Esophagus squamous epithelium (tissue), 5 donors: ENCODE data around the gene DPM3. TPM values are rescaled to one million over a fixed set of nuclear protein-coding genes. Genes with fewer than 3 reads are reported as not detected.
A peak's percentile ranks its signal among the peaks of the same experiment; 100 is the strongest.

Experiments
- DNase-seq: peaks from one replicate; lab custom pipeline; 2025; lab: John Stamatoyannopoulos, UW
- H3K27ac ChIP-seq, 4 donors: fragments of 200-600 bp; sonication (generic); one replicate each; pipeline ENCODE4 v1.5.1; 2016 to 2019; ENCODE audit warnings: mild to moderate bottlenecking in 1 of 4
- H3K27me3 ChIP-seq, 4 donors: fragments of 200-600 bp; sonication (generic); 1 replicate in 3 of 4; 2 replicates in 1 of 4; pipeline versions ENCODE4 v1.5.1 to v1.6.0; 2017 to 2021; ENCODE audit warnings: antibody characterized with exemption in 1 of 4
- H3K36me3 ChIP-seq, 3 donors: fragments of 200-600 bp; sonication (generic); one replicate each; pipeline ENCODE4 v1.5.1; 2016 to 2019
- H3K4me1 ChIP-seq, 3 donors: fragments of 200-600 bp; sonication (generic); one replicate each; pipeline ENCODE4 v1.5.1; 2017 to 2019
- H3K4me3 ChIP-seq, 4 donors: fragments of 200-600 bp; sonication (generic); 1 replicate in 3 of 4; 2 replicates in 1 of 4; pipeline ENCODE4 v1.5.1; 2016 to 2019; ENCODE audit warnings: mild to moderate bottlenecking in 2 of 4, moderate library complexity in 1 of 4
- H3K9me3 ChIP-seq, 3 donors: fragments of 200-600 bp; sonication (generic); one replicate each; pipeline ENCODE4 v1.5.1; 2016 to 2019
- POLR2A ChIP-seq, 4 donors: fragments of 450-650 bp; IDR thresholded peaks; one replicate each; pipeline ENCODE4 v1.6.1; 2017; ENCODE audit warnings: antibody characterized with exemption in 4 of 4, mild to moderate bottlenecking in 4 of 4, moderate library complexity in 3 of 4
- WGBS, 2 donors: methylation state at CpG; one replicate each; pipeline ENCODE4 v1.1.5; 2018; 5-methylcytosine and 5-hydroxymethylcytosine counted together
- intact Hi-C: fragments of 100-400 bp; cut with DNase I; formaldehyde crosslinking; loops from one replicate; pipeline ENCODE4 v1.15.0; 2022
- total RNA-seq, 4 donors: library from RNA; depleted of rRNA; stranded (reverse); fragments of >200 nt; gene quantifications; one replicate each; pipeline ENCODE4 v1.1.0, GENCODE V29; 2016
- TF ChIP-seq, protein P1 (sequence below), 6 experiments: fragments of 450-650 bp in 4 of 6; fragments of 200-600 bp in 2 of 6; sonication (generic) in 2 of 6; IDR thresholded peaks; one replicate each; pipeline ENCODE4 v1.5.1; 2016 to 2019; ENCODE audit warnings: antibody characterized with exemption in 6 of 6, mild to moderate bottlenecking in 4 of 6, moderate library complexity in 4 of 6
- donor health status: DM: yes; HTN: yes; CAD: no.

Gene DPM3
- total RNA-seq, 4 donors from 2014 or later = 33.1 to 67.7 (median 45.4) TPM

DNA sequence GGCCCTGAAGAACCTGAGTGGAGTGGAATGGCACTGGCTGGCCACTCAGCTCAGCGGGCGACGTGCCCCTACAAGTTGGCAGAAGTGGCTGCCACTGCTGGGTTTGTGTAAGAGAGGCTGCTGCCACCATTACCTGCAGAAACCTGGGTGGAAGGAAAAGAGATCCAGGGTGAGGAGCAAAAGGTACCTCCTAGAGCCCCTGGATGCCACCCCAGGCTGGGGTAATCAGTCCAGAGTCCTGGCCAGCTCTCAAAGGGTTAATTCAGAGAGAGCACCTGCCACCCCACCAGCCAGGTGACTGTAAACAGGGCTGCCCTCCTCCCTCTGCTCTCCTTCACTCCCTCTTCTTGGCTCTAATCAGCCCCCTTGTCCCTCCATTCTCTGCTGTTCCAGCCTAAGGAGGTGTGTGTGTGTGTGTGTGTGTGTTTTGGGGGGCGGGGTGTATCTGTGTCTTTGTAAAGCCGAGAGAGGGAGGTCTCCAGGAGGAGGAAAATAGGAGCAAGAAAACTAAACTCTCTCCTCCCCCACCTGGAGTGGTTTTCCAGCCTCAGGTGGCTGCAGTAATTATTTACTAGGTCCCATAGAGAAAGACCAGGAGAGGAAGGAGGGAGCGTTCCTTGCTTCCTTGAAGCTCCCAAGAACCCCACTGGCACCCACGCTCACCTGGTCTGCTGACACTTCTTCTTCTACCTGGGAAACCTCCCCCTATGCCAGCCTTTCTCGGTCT lies 45.9 kb upstream of the DPM3 start:
- no peaks in the 10 kb centered on the region for H3K36me3 ChIP-seq
- peak overlapping the region in 1 of 4 donors; percentile 9 for H3K4me3 ChIP-seq
- H3K4me1 ChIP-seq = peaks cover 0 to 37% (median 14%) of the 10 kb centered on the region in 3 donors
- 7 to 68% methylated on average over 3 to 4 of the region's 8 CpGs for WGBS, 2 donors
- H3K27me3 ChIP-seq = no peaks in the 10 kb centered on the region
- intact Hi-C loops = no loop called here
- no peak for DNase-seq
- H3K27ac ChIP-seq = peak overlapping the region in 2 of 4 donors; percentile 32 to 73
- H3K9me3 ChIP-seq = no peaks in the 10 kb centered on the region
- TF ChIP-seq POLR2A (IDR thresholded peaks at IDR 0.05) = no peak
- TF ChIP-seq, protein P1, sequence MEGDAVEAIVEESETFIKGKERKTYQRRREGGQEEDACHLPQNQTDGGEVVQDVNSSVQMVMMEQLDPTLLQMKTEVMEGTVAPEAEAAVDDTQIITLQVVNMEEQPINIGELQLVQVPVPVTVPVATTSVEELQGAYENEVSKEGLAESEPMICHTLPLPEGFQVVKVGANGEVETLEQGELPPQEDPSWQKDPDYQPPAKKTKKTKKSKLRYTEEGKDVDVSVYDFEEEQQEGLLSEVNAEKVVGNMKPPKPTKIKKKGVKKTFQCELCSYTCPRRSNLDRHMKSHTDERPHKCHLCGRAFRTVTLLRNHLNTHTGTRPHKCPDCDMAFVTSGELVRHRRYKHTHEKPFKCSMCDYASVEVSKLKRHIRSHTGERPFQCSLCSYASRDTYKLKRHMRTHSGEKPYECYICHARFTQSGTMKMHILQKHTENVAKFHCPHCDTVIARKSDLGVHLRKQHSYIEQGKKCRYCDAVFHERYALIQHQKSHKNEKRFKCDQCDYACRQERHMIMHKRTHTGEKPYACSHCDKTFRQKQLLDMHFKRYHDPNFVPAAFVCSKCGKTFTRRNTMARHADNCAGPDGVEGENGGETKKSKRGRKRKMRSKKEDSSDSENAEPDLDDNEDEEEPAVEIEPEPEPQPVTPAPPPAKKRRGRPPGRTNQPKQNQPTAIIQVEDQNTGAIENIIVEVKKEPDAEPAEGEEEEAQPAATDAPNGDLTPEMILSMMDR (IDR thresholded peaks at IDR 0.05) = no peak

DNA sequence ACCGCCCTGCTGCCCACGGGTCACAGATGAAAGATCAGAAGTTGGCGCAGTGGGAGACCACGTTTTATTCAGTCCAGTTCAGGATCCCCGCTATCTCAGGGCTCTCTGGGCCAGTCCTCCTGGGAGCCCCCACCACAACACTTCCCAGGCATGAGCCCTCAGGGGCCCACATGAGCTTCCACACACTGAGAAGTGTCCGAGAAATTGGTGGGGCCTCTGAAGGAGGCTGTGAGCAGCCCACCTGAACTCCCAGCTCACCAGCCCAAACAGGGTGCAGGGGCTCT lies 45.4 kb upstream of the DPM3 start:
- no peak for TF ChIP-seq POLR2A (IDR thresholded peaks at IDR 0.05)
- TF ChIP-seq, protein P1 (IDR thresholded peaks at IDR 0.05) = no peak
- H3K27me3 ChIP-seq = no peaks in the 10 kb centered on the region
- no peaks in the 10 kb centered on the region for H3K36me3 ChIP-seq
- H3K9me3 ChIP-seq = no peaks in the 10 kb centered on the region
- peak overlapping the region in 2 of 4 donors; percentile 64 to 73 for H3K27ac ChIP-seq
- WGBS, 2 donors = 51 to 92% methylated on average over 2 to 4 of the region's 6 CpGs
- DNase-seq = no peak
- peaks cover 0 to 42% (median 14%) of the 10 kb centered on the region in 3 donors for H3K4me1 ChIP-seq
- intact Hi-C loops = no loop called here
- H3K4me3 ChIP-seq = no peak overlapping the region

DNA sequence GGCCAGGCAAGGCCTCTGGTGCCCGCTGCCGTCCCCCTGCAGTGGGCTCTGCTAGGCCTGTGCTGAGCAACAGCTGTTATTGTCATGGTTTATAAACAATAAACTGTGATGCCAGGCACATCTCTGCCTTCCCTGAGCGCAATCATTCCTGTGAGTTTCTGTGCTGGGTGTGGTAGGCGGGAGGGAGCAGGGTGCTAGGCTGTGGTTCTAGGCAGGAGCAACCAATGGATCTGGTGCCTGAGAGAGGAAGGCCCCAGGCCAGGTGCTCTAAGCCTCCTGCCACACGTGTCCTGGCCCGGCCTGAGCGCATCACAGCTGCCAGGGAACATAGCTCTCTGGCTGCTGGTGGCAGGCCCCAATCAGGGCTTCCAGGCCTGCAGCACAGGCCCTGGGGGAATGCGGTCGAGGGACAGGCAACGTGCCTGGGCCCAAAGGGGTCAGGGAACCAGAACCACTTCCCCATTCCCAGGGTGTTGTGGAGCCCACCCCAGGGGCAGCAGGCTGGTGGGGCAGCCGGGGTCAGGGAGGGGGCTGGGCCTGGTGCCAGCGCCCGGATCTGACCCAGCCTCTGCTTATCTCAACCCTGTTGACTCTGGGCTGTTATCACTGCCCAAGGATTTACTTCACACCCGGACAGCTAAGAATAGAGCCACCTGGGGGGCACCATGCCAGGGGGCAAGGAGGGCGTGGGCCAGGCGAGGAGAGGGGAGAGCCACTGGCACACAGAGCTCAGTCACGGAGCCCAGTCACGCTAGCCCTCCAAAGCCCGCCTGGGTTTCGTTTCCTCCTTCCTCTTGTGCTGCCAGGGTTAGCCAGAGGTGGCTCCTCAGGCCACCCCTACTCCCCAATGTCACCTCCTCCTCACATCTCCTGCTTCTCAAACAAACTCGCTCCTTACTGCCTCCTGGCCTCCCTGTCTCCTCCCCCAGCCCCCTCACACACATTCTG lies 44.8 kb upstream of the DPM3 start:
- intact Hi-C loops = no loop called here
- Histone ChIP-seq H3K36me3 (no peaks in the 10 kb centered on the region), H3K9me3 (no peaks in the 10 kb centered on the region), H3K4me1 (peaks cover 0 to 43% (median 14%) of the 10 kb centered on the region in 3 donors), H3K4me3 (no peak overlapping the region), H3K27me3 (no peaks in the 10 kb centered on the region), H3K27ac (peak overlapping the region in 3 of 4 donors; percentile 17 to 73 (median 64))
- WGBS, 2 donors = 51 to 64% methylated on average over 7 to 8 of the region's 21 CpGs
- no peak for TF ChIP-seq POLR2A (IDR thresholded peaks at IDR 0.05)
- TF ChIP-seq, protein P1 (IDR thresholded peaks at IDR 0.05) = no peak
- DNase-seq = no peak

DNA sequence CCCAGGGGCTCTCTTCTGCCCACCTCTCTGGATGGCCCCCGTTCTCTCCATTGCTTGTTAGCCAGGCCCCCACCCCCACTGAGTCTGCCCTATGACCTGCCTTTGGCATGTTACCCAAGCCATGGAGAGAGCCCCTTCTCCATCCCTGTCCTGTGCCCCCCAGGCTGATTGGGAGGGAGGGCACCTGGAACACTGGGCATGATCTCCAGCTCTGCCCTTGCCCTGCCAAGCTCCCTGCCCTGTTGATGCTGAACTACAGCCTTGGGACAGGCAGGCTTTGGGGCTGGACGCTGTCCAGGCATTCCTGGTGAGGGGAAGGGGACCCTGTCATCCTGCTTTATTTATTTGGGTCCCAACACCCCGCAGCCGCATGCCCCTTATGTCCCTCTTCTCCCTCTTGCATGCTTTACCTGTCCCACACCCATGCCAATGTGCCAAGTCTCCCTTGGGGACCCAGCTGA lies 44.0 kb upstream of the DPM3 start:
- DNase-seq = no peak
- no peaks in the 10 kb centered on the region for H3K27me3 ChIP-seq
- 77 to 84% methylated on average over 3 to 4 of the region's 4 CpGs for WGBS, 2 donors
- H3K4me1 ChIP-seq = peaks cover 0 to 43% (median 14%) of the 10 kb centered on the region in 3 donors
- H3K36me3 ChIP-seq = no peaks in the 10 kb centered on the region
- no peak overlapping the region for H3K4me3 ChIP-seq
- TF ChIP-seq, protein P1 (IDR thresholded peaks at IDR 0.05) = no peak
- TF ChIP-seq POLR2A (IDR thresholded peaks at IDR 0.05) = no peak
- H3K27ac ChIP-seq = peak overlapping the region in 2 of 4 donors; percentile 64 to 73
- intact Hi-C loops = no loop called here
- no peaks in the 10 kb centered on the region for H3K9me3 ChIP-seq
